Panc1 (cell line): ENCODE data around the gene ICAM2. TPM values are rescaled to one million over a fixed set of nuclear protein-coding genes. Genes with fewer than 3 reads are reported as not detected.

Experiments
- ATAC-seq: fragments of 200-7000 bp; cut with Tn5 transposase; 2 replicates; pipeline ENCODE4 v1.9.1; 2020; ENCODE audit warnings: mild to moderate bottlenecking, moderate library complexity
- BruUV-seq: library from RNA; stranded (reverse); fragments of 400-500 nt; replicated peaks from 2 replicates; lab custom pipeline; 2021; lab: Mats Ljungman, UMichigan
- CTCF ChIA-PET: fragments of 300-600 bp; sonication (Branson Sonifier 250); formaldehyde crosslinking; loops from one replicate; lab custom pipeline; 2022; ENCODE audit warnings: antibody characterized with exemption; lab: Charles Lee
- POLR2A ChIA-PET: fragments of 300-600 bp; sonication (Branson Sonifier 250); formaldehyde crosslinking; loops from one replicate; lab custom pipeline; 2022; ENCODE audit warnings: antibody characterized with exemption; lab: Charles Lee
- DNase-seq: peaks from one replicate; pipeline ENCODE4 v3.0.0-alpha.2; 2010; ENCODE audit warnings: low read depth, low spot score
- H3K27ac ChIP-seq: 2 replicates; pipeline ENCODE4 v1.5.1; 2011; ENCODE audit warnings: mild to moderate bottlenecking, low read length, inconsistent platforms
- H3K27me3 ChIP-seq: fragments of 200-500 bp; sonication (Bioruptor generic); 2 replicates; pipeline ENCODE4 v1.6.0; 2014; ENCODE audit warnings: low read length, inconsistent platforms; ENCODE audit not compliant: control insufficient read depth, insufficient read depth
- H3K36me3 ChIP-seq: fragments of 200-500 bp; sonication (Bioruptor generic); 2 replicates; pipeline ENCODE4 v1.5.1; 2014; ENCODE audit warnings: inconsistent platforms, mild to moderate bottlenecking, low read length, moderate library complexity; ENCODE audit not compliant: control insufficient read depth, insufficient read depth
- H3K4me1 ChIP-seq: 2 replicates; pipeline ENCODE4 v1.5.1; 2011; ENCODE audit warnings: inconsistent platforms, mild to moderate bottlenecking, low read length, moderate library complexity; ENCODE audit not compliant: control insufficient read depth, insufficient read depth
- H3K4me3 ChIP-seq, 2 experiments: 2 replicates each; pipeline ENCODE4 v1.5.1; 2011 to 2012; ENCODE audit warnings: low read depth in 2 of 2, low read length in 2 of 2, mild to moderate bottlenecking in 2 of 2, inconsistent platforms in 1 of 2, moderate library complexity in 1 of 2
- H3K9me3 ChIP-seq: fragments of 200-500 bp; sonication (Bioruptor generic); 2 replicates; pipeline ENCODE4 v1.5.1; 2014; ENCODE audit warnings: low read depth, mild to moderate bottlenecking, inconsistent platforms, low read length, moderate library complexity; ENCODE audit not compliant: control insufficient read depth, insufficient read depth
- POLR2AphosphoS5 ChIP-seq: IDR thresholded peaks from 2 replicates; pipeline ENCODE4 v1.6.1; 2012; ENCODE audit warnings: mild to moderate bottlenecking, low read depth, low read length, moderate library complexity
- SIN3A ChIP-seq: IDR thresholded peaks from 2 replicates; pipeline ENCODE4 v1.6.1; 2012; ENCODE audit warnings: low read depth, mild to moderate bottlenecking, low read length, moderate library complexity, borderline replicate concordance; ENCODE audit not compliant: insufficient read depth
- TCF7L2 ChIP-seq: IDR thresholded peaks from 2 replicates; pipeline ENCODE4 v1.6.1; 2011; ENCODE audit warnings: mild to moderate bottlenecking, low read depth, low read length, inconsistent platforms
- in situ Hi-C: cut with HindIII; loops from 2 replicates; pipeline ENCODE4 v1.10.0; 2016; ENCODE audit warnings: low sequenced_read_pairs, low pct_unique_long_range_greater_than_20kb
- intact Hi-C: fragments of 100-400 bp; cut with micrococcal nuclease; formaldehyde crosslinking; loops from one replicate; pipeline ENCODE4 v1.10.0; 2022; ENCODE audit not compliant: unreplicated experiment
- total RNA-seq: library from RNA; stranded (reverse); gene quantifications from one replicate; pipeline ENCODE4 v1.2.1, GENCODE V29; 2021; ENCODE audit not compliant: unreplicated experiment
- TF ChIP-seq, protein P1 (sequence below): fragments of 450-650 bp; IDR thresholded peaks from 2 replicates; pipeline ENCODE4 v1.5.1; 2017; ENCODE audit warnings: mild to moderate bottlenecking
- TF ChIP-seq, protein P2 (sequence below), 2 experiments: IDR thresholded peaks; 2 replicates each; pipeline ENCODE4 v1.6.1; 2011 to 2012; ENCODE audit warnings: low read depth in 2 of 2, control low read depth in 1 of 2, low read length in 1 of 2, mild to moderate bottlenecking in 1 of 2, moderate library complexity in 1 of 2; ENCODE audit not compliant: insufficient read depth in 1 of 2

Gene ICAM2
- total RNA-seq, 1 experiment from 2014 or later, result 0.33 TPM

DNA sequence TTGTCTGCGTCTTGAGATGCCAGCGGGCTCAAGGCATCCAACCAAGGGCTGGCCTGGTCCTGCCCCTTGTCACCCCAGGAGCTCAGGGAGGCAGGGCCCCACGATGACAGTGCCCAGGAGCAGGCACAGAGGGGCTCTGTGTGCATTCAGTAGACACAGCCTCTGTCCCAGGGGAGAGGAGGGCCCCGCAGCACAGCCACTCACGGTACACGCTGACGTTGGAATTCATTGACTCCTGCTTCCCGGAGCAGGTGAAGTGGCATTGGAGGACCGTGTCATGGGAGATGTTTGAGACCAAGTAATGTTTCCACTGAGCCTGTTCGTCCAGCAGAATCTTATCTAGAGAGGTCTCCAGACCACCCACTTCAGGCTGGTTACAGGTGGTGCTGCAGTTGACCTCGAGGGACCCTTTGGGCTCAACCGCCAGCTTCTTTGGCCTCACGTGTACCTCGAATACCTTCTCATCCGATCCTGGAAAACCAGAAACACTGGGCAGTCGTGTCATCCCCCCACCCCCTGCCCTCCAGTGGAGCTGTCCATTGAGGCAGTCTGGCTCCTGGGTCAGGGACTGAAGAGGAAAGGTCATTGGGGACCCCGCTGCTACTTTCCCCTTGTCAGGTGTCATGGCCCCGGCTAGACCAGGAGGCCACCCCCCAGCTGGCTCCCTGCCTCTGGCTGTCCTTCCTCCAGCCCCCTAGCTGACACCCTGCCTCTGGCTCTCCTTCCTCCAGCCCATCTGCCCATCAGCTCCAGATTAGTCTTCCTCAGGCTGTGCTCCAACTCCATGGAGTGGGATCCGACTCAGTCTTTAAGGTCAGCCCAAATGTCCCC is 15.3 kb downstream of the ICAM2 start:
- H3K9me3 ChIP-seq, result no peaks in the 10 kb centered on the region
- BruUV-seq, result no TSS peak
- in situ Hi-C loops (no loop called here), intact Hi-C loops (no loop called here)
- no peak overlapping the region for H3K4me3 ChIP-seq
- no peak overlapping the region for H3K27ac ChIP-seq
- no peaks in the 10 kb centered on the region for H3K36me3 ChIP-seq
- no peaks in the 10 kb centered on the region for H3K4me1 ChIP-seq
- ATAC-seq, result no peak
- TF ChIP-seq POLR2AphosphoS5 (no peak), TCF7L2 (no peak), SIN3A (no peak)
- TF ChIP-seq, protein P1, sequence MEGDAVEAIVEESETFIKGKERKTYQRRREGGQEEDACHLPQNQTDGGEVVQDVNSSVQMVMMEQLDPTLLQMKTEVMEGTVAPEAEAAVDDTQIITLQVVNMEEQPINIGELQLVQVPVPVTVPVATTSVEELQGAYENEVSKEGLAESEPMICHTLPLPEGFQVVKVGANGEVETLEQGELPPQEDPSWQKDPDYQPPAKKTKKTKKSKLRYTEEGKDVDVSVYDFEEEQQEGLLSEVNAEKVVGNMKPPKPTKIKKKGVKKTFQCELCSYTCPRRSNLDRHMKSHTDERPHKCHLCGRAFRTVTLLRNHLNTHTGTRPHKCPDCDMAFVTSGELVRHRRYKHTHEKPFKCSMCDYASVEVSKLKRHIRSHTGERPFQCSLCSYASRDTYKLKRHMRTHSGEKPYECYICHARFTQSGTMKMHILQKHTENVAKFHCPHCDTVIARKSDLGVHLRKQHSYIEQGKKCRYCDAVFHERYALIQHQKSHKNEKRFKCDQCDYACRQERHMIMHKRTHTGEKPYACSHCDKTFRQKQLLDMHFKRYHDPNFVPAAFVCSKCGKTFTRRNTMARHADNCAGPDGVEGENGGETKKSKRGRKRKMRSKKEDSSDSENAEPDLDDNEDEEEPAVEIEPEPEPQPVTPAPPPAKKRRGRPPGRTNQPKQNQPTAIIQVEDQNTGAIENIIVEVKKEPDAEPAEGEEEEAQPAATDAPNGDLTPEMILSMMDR, result no peak
- TF ChIP-seq, protein P2, sequence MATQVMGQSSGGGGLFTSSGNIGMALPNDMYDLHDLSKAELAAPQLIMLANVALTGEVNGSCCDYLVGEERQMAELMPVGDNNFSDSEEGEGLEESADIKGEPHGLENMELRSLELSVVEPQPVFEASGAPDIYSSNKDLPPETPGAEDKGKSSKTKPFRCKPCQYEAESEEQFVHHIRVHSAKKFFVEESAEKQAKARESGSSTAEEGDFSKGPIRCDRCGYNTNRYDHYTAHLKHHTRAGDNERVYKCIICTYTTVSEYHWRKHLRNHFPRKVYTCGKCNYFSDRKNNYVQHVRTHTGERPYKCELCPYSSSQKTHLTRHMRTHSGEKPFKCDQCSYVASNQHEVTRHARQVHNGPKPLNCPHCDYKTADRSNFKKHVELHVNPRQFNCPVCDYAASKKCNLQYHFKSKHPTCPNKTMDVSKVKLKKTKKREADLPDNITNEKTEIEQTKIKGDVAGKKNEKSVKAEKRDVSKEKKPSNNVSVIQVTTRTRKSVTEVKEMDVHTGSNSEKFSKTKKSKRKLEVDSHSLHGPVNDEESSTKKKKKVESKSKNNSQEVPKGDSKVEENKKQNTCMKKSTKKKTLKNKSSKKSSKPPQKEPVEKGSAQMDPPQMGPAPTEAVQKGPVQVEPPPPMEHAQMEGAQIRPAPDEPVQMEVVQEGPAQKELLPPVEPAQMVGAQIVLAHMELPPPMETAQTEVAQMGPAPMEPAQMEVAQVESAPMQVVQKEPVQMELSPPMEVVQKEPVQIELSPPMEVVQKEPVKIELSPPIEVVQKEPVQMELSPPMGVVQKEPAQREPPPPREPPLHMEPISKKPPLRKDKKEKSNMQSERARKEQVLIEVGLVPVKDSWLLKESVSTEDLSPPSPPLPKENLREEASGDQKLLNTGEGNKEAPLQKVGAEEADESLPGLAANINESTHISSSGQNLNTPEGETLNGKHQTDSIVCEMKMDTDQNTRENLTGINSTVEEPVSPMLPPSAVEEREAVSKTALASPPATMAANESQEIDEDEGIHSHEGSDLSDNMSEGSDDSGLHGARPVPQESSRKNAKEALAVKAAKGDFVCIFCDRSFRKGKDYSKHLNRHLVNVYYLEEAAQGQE (IDR thresholded peaks at IDR 0.05; ENCODE audit: insufficient read depth in 1 of 2, low read depth in 2 of 2, low read length in 1 of 2), result no peak
- POLR2A ChIA-PET, result no interaction called here
- H3K27me3 ChIP-seq, result no peaks in the 10 kb centered on the region
- DNase-seq, result no peak
- CTCF ChIA-PET, result no interaction called here

DNA sequence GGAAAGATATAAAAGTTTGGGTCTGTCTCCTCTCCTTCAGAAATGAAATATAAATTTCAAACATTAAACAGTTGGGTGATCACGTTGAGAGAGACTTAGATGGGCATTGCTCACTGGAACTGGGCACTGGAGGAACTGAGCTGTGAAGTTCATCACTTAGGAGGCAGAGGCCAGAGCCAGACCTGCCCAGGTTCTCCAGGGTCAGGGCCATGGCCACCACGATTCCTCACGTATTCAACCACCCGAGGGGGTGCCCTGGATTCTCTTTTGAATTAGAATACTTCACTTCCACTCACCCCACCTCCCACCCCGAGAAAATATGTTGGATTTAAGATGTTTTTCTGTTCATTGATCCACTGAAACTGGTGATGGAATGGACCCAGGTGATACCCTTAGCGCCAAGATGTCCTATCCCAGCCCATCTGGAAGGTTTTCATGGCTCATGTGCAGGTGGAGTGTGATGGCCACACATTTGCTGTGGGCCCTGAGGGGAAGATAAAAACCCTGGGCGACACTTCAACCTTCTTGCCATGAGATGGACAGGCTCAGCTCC is 16.1 kb downstream of the ICAM2 start:
- ATAC-seq, result no peak

More for the DNA sequence above, 16.1 kb downstream of the ICAM2 start:
- CTCF ChIA-PET, result no interaction called here
- Histone ChIP-seq H3K4me1 (no peaks in the 10 kb centered on the region), H3K36me3 (no peaks in the 10 kb centered on the region), H3K4me3 (no peak overlapping the region), H3K27ac (no peak overlapping the region), H3K9me3 (no peaks in the 10 kb centered on the region), H3K27me3 (no peaks in the 10 kb centered on the region)
- BruUV-seq, result no TSS peak
- POLR2A ChIA-PET, result interaction anchor here (0.6 kb wide), 1 partner anchor 10 kb away, joined by 5 read pairs; no protein-coding TSS in a partner anchor
- in situ Hi-C loops, result no loop called here
- DNase-seq, result no peak
- intact Hi-C loops, result no loop called here
- TF ChIP-seq POLR2AphosphoS5, result no peak
